ENCODE data around the gene CACNA1G.

DNA sequence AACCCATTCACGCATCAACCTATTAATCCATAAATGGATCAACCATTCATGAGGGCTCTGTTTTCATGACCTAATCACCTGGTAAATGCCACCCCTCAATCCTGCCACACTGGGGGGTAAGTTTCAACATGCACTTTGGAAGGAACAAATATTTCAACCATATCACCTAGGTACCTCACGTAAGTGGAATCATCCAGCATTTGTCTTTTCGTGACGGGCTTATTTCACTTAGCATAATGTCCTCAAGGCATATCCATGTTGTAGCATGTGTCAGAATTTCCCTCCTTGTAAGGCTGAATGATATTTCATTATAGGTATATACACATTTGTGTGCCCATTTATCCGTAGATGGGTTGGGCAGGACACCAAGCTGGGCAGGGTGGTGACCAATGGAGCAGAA, 111.6 kb downstream of the CACNA1G start:
- TF ChIP-seq EZH2phosphoT487 (IDR thresholded peaks at IDR 0.05; ENCODE audit: insufficient read depth, low read depth) (no peak), EZH2 (IDR thresholded peaks at IDR 0.05; ENCODE audit: insufficient read depth, poor library complexity, severe bottlenecking) (no peak)
